ENCODE measurements around the gene BIRC7.

BIRC7 gene

GRCh38 chr20:63262836-63263235, 27.1 kb downstream of the BIRC7 start:
- no peak for DNase-seq (ENCODE audit: low read depth in 1 of 2, low spot score in 1 of 2)

DNA sequence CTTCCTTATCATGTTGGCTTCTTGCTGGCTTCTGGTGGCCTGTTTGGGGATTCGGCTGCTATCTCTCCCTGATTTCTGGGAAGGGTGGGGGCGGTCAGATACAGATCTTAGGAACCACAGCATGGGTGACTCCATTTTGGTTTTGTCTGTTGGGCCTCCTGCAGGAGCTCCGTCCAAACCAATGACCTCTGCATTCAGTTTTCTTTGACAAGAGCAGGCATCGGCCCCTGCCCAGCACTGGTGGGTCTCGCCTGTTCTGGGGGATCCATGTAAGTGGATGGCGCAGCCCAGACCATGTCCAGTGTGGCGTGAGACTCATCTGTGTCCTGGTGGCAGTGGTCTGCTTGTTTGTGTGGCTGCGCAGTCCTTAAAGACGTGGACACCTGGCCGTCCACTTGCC, 28.3 kb downstream of the BIRC7 start:
- DNase-seq (ENCODE audit: low read depth in 1 of 2, low spot score in 1 of 2), result no peak

GRCh38 chr20:63264519-63264918, 28.8 kb downstream of the BIRC7 start:
- DNase-seq (ENCODE audit: low read depth in 1 of 2, low spot score in 1 of 2), result no peak

DNA sequence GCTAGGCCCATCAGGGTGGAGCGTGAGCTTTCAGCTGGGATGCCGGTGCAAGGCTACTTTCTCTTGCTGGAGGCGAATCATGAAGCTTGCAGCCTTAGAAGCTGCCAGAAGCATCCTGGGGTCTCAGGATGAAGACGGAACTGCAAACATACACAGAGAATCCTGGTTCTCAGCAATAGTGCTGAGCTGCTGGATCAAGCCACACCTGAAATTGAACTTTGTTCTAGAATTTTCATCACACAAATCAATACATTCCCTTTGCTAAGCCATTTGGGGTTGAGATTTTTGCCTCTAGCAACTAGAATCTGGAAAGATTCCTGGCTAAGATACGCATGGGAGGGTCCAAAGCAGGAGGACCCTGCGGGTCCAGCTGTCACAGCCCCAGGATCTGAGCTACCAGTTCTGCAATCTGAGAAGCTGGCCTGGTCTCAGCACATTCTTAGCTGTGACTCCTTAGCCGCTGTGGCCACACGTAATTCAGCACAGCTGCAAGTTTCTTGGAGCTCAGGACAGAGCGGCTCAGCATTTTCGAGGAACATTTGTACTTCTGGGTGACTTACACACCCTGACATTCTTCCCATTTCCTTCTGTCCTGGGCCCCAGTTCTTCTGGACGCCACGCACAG, 30.3 kb downstream of the BIRC7 start:
- no peak for DNase-seq (ENCODE audit: low read depth in 1 of 2, low spot score in 1 of 2)

DNA sequence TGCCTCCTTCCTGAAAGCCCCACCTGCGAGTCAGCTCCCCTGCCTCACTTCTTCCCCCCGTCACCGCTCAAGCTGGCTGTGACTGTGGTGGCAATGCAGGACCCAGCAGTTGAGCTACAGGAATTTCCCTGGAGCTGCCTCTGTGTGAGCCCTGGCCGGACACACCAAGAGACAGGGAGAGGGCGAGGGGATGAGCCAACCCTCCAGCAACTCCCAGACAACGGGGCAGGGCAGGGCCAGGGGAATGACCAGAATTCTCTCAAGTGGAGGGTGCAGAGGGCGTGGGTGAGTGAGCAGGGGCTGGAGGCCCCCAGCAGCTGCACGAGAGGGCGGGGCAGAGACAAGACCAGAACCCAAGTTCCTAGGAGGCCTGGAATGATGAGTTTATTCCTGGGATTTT, 32.0 kb downstream of the BIRC7 start:
- DNase-seq (ENCODE audit: low read depth in 1 of 2, low spot score in 1 of 2), result no peak

GRCh38 chr20:63268256-63268655, 32.6 kb downstream of the BIRC7 start:
- no peak for DNase-seq (ENCODE audit: low read depth in 1 of 2, low spot score in 1 of 2)

- DNase-seq (ENCODE audit: low read depth in 1 of 2, low spot score in 1 of 2), result no peak
These were observed 33.1 kb downstream of the BIRC7 start for GRCh38 chr20:63268671-63269439.

DNA sequence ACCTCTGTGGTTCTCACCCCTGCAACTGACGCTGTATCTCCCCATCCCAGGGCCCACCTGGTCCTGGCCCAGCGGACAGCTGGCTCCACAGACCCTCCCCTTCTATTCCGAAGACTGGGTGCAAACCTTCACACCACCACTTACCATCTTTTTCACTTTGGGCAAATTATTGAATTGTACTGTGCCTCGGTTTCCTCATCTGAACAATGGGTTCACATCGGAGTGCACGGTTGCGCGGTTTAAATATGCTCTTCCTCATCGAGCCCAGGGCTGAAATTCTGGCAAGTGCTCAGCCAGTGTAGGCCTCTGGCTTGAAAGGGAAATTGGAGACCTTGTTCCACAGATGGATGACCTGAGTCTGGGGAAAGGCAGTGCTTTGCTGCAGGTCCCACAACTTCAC, 34.0 kb downstream of the BIRC7 start:
- no peak for DNase-seq (ENCODE audit: low read depth in 1 of 2, low spot score in 1 of 2)

- no peak for DNase-seq (ENCODE audit: low read depth in 1 of 2, low spot score in 1 of 2)
These were observed 35.1 kb downstream of the BIRC7 start for GRCh38 chr20:63270606-63271325.

DNA sequence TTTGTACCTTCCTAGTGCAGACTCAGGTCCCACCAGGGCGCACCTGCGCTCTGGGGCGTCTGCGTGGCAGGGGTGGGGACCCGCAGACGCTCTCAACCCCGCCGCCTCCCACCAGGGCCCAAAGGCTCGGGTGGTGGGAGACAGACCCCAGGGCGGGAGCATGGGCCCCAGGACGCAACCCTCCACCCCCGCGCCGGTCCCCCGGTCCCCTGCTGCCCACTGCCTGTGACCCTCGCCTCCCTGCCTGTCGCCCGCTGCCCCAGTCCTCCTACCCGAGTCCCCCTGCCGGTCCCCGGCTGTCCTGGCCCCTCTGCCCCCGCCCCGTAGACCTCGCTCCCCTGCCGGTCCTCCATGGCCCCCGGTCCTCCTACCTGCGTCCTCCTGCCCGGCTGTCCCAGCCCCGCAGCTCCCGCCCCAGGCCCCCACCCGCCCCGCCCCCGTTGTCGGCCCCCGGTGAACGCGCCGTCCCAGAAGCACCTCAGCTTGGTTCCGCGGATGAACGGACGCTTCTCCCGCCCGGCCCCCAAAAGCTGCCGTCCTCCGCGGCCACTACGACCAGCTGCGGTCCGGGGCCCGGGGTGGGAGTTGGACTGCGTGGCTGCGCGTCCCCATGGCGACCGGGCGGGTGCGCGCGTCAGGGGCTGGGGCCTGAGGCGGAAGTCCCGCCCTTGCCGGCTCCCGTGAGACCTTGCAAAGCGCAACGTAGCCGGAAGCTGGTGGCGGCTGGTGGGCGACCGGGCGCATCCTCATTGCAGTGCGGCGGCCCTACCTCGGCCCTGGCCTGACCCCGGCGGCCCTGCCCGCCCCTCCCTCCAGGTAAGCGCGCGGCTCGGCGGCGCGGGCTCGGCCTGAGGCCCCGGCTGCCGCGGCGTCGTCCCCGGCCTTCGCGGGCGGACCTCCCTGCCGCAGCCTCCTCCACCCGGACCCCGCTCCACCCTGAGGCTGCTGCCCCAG, 36.7 kb downstream of the BIRC7 start, which contains the start of gene ARFGAP1:
TSS of gene ARFGAP1 (plus strand) at position 709 of the 954 bp plus-strand sequence. CDS start 2,768 bp downstream, outside the sequence.
- peak; percentile 78 to 84 for DNase-seq (ENCODE audit: low read depth in 1 of 2, low spot score in 1 of 2)

GRCh38 chr20:63273059-63273579, 37.4 kb downstream of the BIRC7 start:
- DNase-seq (ENCODE audit: low read depth in 1 of 2, low spot score in 1 of 2), result no peak

DNA sequence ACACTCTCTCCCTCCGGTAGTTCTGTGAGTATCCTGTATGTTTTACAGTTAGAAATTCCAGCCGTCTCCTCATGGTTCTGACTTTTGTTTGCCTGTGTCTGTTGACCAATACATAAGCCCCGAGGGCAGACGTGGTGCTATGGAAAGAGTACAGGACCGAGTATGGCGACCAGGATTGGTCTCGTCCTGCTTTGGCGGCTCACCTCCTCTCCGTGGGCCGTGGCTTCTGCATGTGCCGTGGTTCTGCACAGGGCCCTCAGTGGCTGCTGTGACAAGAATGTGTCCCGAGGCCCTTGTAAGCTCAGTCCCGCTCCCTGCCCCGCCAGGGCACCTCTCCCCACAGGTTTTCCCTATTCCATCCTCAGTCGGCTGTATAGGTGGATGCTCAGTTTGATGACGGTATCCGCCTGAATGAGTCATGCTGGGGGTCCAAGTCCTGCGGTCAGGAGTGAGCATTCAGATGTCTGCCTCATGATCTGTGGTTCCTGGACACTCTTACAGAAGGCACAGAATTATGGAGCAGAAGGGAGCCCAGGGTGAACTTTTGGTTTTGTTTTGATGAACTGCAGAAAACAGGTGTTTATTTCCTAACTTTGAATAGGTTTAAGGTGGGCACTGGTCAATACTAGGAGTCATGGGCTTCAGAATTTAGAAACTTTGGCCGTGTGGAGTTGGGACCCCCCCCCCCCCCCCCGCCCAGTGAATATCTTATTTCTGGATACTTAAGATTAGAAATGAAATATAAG, 38.1 kb downstream of the BIRC7 start:
- DNase-seq (ENCODE audit: low read depth in 1 of 2, low spot score in 1 of 2), result no peak

DNA sequence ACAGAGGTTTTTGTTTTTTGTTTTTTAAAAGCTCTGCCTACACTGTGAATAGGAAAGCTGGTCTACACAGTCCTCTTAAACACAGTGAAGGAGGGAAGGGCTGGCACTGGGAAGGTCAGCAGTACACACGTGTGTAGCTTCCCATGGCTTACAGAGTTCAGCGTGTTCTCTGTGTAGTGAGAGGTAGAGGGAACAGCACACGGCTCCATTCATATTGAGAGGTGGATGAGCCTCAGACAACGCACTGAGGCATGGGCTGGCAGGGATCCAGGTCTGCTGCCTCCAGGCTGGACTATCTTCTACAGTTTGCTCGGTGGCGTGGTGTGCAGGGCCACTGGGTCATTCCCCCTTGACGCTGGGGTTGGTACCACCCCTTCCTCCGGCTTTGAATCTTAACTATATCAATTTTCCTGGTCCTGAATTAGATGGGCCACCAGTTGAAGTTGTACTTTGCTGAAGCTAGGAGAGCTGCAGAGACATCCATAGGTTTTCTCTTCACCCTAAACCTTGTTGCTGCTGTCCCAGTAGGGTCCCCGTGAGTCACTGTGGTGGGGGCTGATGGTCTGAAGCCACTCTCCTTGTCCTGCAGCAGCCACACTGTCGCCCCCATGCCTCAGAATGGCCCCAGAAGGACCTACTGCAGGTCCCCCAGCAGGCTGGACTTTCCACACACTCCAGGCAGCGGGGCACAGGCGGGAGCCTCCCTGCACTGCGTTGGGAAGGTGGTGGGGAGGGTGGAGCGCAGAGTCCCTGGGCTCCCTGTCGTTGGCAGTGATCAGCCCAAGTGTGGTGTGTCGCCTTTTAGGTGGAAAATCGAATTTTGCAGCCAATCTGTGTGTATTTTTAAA, 38.9 kb downstream of the BIRC7 start:
- DNase-seq (ENCODE audit: low read depth in 1 of 2, low spot score in 1 of 2), result no peak

DNA sequence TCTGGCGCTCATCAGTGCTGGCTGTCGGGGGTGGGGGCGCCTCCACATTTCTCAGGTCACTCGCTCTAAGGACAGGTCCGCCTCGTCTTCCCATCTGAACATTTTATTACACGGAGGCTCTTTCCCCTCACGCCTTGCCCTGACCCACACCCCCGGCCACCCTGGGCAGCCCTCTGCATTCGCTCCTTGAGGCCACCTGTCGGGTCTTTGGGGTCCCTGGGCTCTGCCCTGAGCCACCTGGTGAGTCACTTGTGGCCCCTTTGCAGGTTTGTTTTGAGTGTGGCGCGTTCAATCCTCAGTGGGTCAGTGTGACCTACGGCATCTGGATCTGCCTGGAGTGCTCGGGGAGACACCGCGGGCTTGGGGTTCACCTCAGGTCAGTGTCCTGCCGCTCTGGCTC, 40.1 kb downstream of the BIRC7 start:
- no peak for DNase-seq (ENCODE audit: low read depth in 1 of 2, low spot score in 1 of 2)

GRCh38 chr20:63276956-63277355, 41.3 kb downstream of the BIRC7 start:
- DNase-seq (ENCODE audit: low read depth in 1 of 2, low spot score in 1 of 2), result no peak

DNA sequence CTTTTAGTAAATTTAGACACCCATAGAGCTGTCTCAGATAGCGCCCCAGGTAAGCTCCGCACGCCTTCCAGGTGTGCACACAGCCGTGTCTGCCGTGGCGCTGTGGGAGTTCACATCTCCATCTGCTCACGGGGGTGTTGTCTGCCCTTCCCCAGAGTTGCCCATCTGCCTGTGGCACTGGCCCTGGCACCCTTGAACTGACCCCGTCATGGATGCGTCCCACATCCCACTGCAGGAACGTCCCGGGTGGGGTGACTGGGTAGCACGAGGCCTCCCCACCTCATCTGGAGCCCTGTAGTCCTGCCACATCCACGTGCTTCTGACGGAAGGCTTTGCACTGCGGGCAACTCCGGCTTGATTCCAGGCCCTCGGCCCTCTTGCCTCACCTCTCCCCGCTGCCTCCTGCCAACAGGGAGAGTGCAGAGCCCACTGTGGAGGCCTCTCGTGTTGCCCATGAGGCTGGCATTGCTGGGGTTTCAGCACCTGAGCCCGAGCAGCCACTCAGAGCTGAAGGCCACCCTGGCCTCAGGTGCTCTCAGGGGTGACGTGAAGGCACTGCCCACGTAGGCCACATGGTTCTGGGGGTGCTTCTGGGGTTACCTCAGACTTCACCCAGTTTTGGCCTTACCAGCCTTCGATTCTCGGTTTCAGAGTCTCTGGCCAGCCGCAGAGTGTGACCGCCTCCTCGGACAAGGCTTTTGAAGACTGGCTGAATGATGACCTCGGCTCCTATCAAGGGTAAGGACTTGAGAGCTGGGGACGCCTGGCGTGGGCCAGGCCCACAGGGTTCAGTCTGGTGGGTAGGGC, 42.0 kb downstream of the BIRC7 start:
- DNase-seq (ENCODE audit: low read depth in 1 of 2, low spot score in 1 of 2), result no peak

GRCh38 chr20:63278661-63279060, 43.0 kb downstream of the BIRC7 start:
- no peak for DNase-seq (ENCODE audit: low read depth in 1 of 2, low spot score in 1 of 2)

GRCh38 chr20:63279931-63280330, 44.2 kb downstream of the BIRC7 start:
- DNase-seq (ENCODE audit: low read depth in 1 of 2, low spot score in 1 of 2), result no peak

All from stimulated activated CD4-positive, alpha-beta T cell treated with anti-CD3 and anti-CD28 coated beads, Interleukin-15, amount 100 ng/mL, for 1 hour (primary cell).